ENCODE data around the gene NUDC. TPM values are rescaled to one million over a fixed set of nuclear protein-coding genes. Genes with fewer than 3 reads are reported as not detected.

NUDC gene
- total RNA-seq, 1 donor from 2014 or later, result 70.2 TPM

GRCh38 chr1:26900815-26901511 lies 20.6 kb upstream of the NUDC start:
- Mint-ChIP-seq H3K36me3 (ENCODE audit: low read depth, unreplicated experiment) (no peaks in the 10 kb centered on the region), H3K27me3 (ENCODE audit: low read depth, unreplicated experiment) (no peaks in the 10 kb centered on the region), H3K9me3 (ENCODE audit: unreplicated experiment) (no peaks in the 10 kb centered on the region), H3K27ac (ENCODE audit: unreplicated experiment) (peak overlapping the region; percentile 83), H3K4me1 (ENCODE audit: low read depth, unreplicated experiment) (peaks cover 4% of the 10 kb centered on the region), H3K4me3 (ENCODE audit: unreplicated experiment) (peak overlapping the region; percentile 95)
- H3K9ac ChIP-seq (ENCODE audit: low read length), result peak overlapping the region; percentile 93
- peaks cover 12% of the 10 kb centered on the region for H3K4me1 ChIP-seq (ENCODE audit: insufficient read depth, low read length)
- no peaks in the 10 kb centered on the region for H3K27me3 ChIP-seq (ENCODE audit: insufficient read depth, low read length)
- no peaks in the 10 kb centered on the region for H3K9me3 ChIP-seq (ENCODE audit: insufficient read depth, low read depth, low read length)
- peak overlapping the region; percentile 78 for H2AFZ ChIP-seq (ENCODE audit: low read depth, low read length)
- H3K4me3 ChIP-seq (ENCODE audit: insufficient read depth, low read depth, low read length), result peak overlapping the region; percentile 79
- DNase-seq (ENCODE audit: low read depth), result no peak
- H3K27ac ChIP-seq (ENCODE audit: low read depth, low read length), result peak overlapping the region; percentile 88
- H3K79me2 ChIP-seq (ENCODE audit: insufficient read depth, low read length), result peaks cover 33% of the 10 kb centered on the region
- peak; percentile 45 for FAIRE-seq
- peaks cover 1% of the 10 kb centered on the region for H3K36me3 ChIP-seq (ENCODE audit: insufficient read depth, low read length)
- TF ChIP-seq EZH2 (IDR thresholded peaks at IDR 0.05; ENCODE audit: insufficient read depth, low read length), result no peak
- no peak for TF ChIP-seq CTCF (IDR thresholded peaks at IDR 0.05; ENCODE audit: insufficient read depth, low read depth, low read length)
- peak overlapping the region; percentile 92 for H3K4me2 ChIP-seq (ENCODE audit: low read length)
- no peaks in the 10 kb centered on the region for H4K20me1 ChIP-seq (ENCODE audit: insufficient read depth, low read length)

GRCh38 chr1:26907071-26907917 lies 14.2 kb upstream of the NUDC start:
- Histone ChIP-seq H3K36me3 (ENCODE audit: insufficient read depth, low read length) (no peaks in the 10 kb centered on the region), H3K27ac (ENCODE audit: low read depth, low read length) (no peak overlapping the region), H3K4me3 (ENCODE audit: insufficient read depth, low read depth, low read length) (no peak overlapping the region), H3K9me3 (ENCODE audit: insufficient read depth, low read depth, low read length) (no peaks in the 10 kb centered on the region), H3K4me2 (ENCODE audit: low read length) (no peak overlapping the region), H4K20me1 (ENCODE audit: insufficient read depth, low read length) (no peaks in the 10 kb centered on the region), H2AFZ (ENCODE audit: low read depth, low read length) (no peak overlapping the region), H3K27me3 (ENCODE audit: insufficient read depth, low read length) (no peaks in the 10 kb centered on the region), H3K4me1 (ENCODE audit: insufficient read depth, low read length) (no peaks in the 10 kb centered on the region), H3K79me2 (ENCODE audit: insufficient read depth, low read length) (no peaks in the 10 kb centered on the region), H3K9ac (ENCODE audit: low read length) (no peak overlapping the region)
- H3K4me3 Mint-ChIP-seq (ENCODE audit: unreplicated experiment), result no peak overlapping the region
- DNase-seq (ENCODE audit: low read depth) (peak; percentile 92), FAIRE-seq (no peak)
- TF ChIP-seq EZH2 (IDR thresholded peaks at IDR 0.05; ENCODE audit: insufficient read depth, low read length), result no peak
- TF ChIP-seq CTCF (IDR thresholded peaks at IDR 0.05; ENCODE audit: insufficient read depth, low read depth, low read length), result no peak
- no peaks in the 10 kb centered on the region for H3K9me3 Mint-ChIP-seq (ENCODE audit: unreplicated experiment)
- H3K27ac Mint-ChIP-seq (ENCODE audit: unreplicated experiment), result no peak overlapping the region
- peaks cover 10% of the 10 kb centered on the region for H3K27me3 Mint-ChIP-seq (ENCODE audit: low read depth, unreplicated experiment)
- no peaks in the 10 kb centered on the region for H3K4me1 Mint-ChIP-seq (ENCODE audit: low read depth, unreplicated experiment)
- peaks cover 2% of the 10 kb centered on the region for H3K36me3 Mint-ChIP-seq (ENCODE audit: low read depth, unreplicated experiment)
